A549 (cell line): Measurements from ENCODE around the gene GTPBP1.

Experiments used
- CTCF ChIP-seq: fragments of >200 bp; sonication (Bioruptor Twin); formaldehyde crosslinking; IDR thresholded peaks from 3 replicates; pipeline ENCODE4 v1.5.1; 2016
- FOSL2 ChIP-seq, 2 experiments: fragments of 450-650 bp in 1 of 2; fragments of >200 bp in 1 of 2; sonication (Bioruptor Twin) in 1 of 2; formaldehyde crosslinking; IDR thresholded peaks; 2 replicates each; pipeline versions ENCODE4 v1.5.0 to v1.6.1; 2016 to 2020; ENCODE audit warnings: mild to moderate bottlenecking in 1 of 2, moderate library complexity in 1 of 2
- PBX3 ChIP-seq: IDR thresholded peaks from 2 replicates; pipeline ENCODE4 v1.6.1; 2012
- POLR2A ChIP-seq: IDR thresholded peaks from 2 replicates; pipeline ENCODE4 v1.6.1; 2012; ENCODE audit warnings: mild to moderate bottlenecking, low read length
- TP53 ChIP-seq: fragments of 250-450 bp; sonication (Bioruptor Pico); IDR thresholded peaks from 2 replicates; pipeline ENCODE4 v1.5.0; 2021; ENCODE audit warnings: mild to moderate bottlenecking, moderate library complexity

GRCh38 chr22:38700270-38700788 lies 5.4 kb upstream of the GTPBP1 start:
- no peak for TF ChIP-seq CTCF
- TF ChIP-seq TP53 (CRISPR knock-in tag) = no peak
- no peak for TF ChIP-seq FOSL2 (IDR thresholded peaks at IDR 0.05)
- no peak for TF ChIP-seq FOSL2 (CRISPR knock-in tag; IDR thresholded peaks at IDR 0.05)
- TF ChIP-seq PBX3 = no peak
- TF ChIP-seq POLR2A = no peak
